ENCODE measurements around the gene SAPCD2.
"Not testable (repeated sequence)": the region's sequence is repeated elsewhere in the genome, so short reads cannot be mapped to it uniquely, and the experiment has no call there.

Gene SAPCD2

GRCh38 chr9:137070201-137070905, at the start of gene SAPCD2:
SAPCD2 (minus strand) TSS chr9:137070557; CDS start chr9:137070460, 97 bp downstream.
- no peak for DNase-seq (ENCODE audit: low read depth, low spot score)

- not testable (repeated sequence) for DNase-seq (ENCODE audit: low read depth, low spot score)
These were observed 47.8 kb upstream of the SAPCD2 start for GRCh38 chr9:137118092-137118603.

GRCh38 chr9:137117269-137117731, 46.9 kb upstream of the SAPCD2 start:
- no peak for DNase-seq (ENCODE audit: low read depth, low spot score)

GRCh38 chr9:137116728-137117127, 46.4 kb upstream of the SAPCD2 start:
- no peak for DNase-seq (ENCODE audit: low read depth, low spot score)

- no peak for DNase-seq (ENCODE audit: low read depth, low spot score)
These were observed 45.7 kb upstream of the SAPCD2 start for GRCh38 chr9:137116027-137116507.

GRCh38 chr9:137115394-137116026, 45.2 kb upstream of the SAPCD2 start:
- DNase-seq (ENCODE audit: low read depth, low spot score) = no peak

GRCh38 chr9:137114613-137115393, 44.4 kb upstream of the SAPCD2 start, which contains the start of gene DPP7:
DPP7 (minus strand) TSS chr9:137114733; CDS start chr9:137114713, 20 bp downstream.
- DNase-seq (ENCODE audit: low read depth, low spot score) = no peak

GRCh38 chr9:137114220-137114612, 43.9 kb upstream of the SAPCD2 start:
- DNase-seq (ENCODE audit: low read depth, low spot score) = no peak

- DNase-seq (ENCODE audit: low read depth, low spot score) = no peak
These were observed 43.2 kb upstream of the SAPCD2 start for GRCh38 chr9:137113385-137114159.

- DNase-seq (ENCODE audit: low read depth, low spot score) = no peak
These were observed 42.4 kb upstream of the SAPCD2 start for GRCh38 chr9:137112564-137113384.

- DNase-seq (ENCODE audit: low read depth, low spot score) = no peak
These were observed 41.6 kb upstream of the SAPCD2 start for GRCh38 chr9:137111788-137112563.

- no peak for DNase-seq (ENCODE audit: low read depth, low spot score)
These were observed 40.8 kb upstream of the SAPCD2 start for GRCh38 chr9:137110911-137111787.

GRCh38 chr9:137110147-137110910, 40.0 kb upstream of the SAPCD2 start:
- no peak for DNase-seq (ENCODE audit: low read depth, low spot score)

GRCh38 chr9:137109250-137110146, 39.1 kb upstream of the SAPCD2 start:
- DNase-seq (ENCODE audit: low read depth, low spot score) = no peak

GRCh38 chr9:137108608-137109249, 38.4 kb upstream of the SAPCD2 start:
- no peak for DNase-seq (ENCODE audit: low read depth, low spot score)

GRCh38 chr9:137107982-137108381, 37.6 kb upstream of the SAPCD2 start:
- no peak for DNase-seq (ENCODE audit: low read depth, low spot score)

All from brain pericyte (primary cell).